Bronchial epithelial cell (primary cell): ENCODE results near the gene ACSF2. TPM values are rescaled to one million over a fixed set of nuclear protein-coding genes. Genes with fewer than 3 reads are reported as not detected.
A peak's percentile ranks its signal among the peaks of the same experiment; 100 is the strongest.

Experiments used
- DNase-seq: peaks from one replicate; pipeline ENCODE4 v3.0.0-alpha.2; 2010; ENCODE audit warnings: low read depth
- FAIRE-seq: peaks from 2 replicates; lab custom pipeline; 2011; peaks lifted over from hg19 to GRCh38; lab: Jason Lieb, UNC
- H3K27me3 ChIP-seq: 2 replicates; pipeline ENCODE4 v1.5.1; 2011; ENCODE audit warnings: low read length; ENCODE audit not compliant: control insufficient read depth, insufficient read depth
- H3K36me3 ChIP-seq: 2 replicates; pipeline ENCODE4 v1.5.1; 2011; ENCODE audit warnings: low read length; ENCODE audit not compliant: control insufficient read depth, insufficient read depth
- H3K4me3 ChIP-seq: 2 replicates; pipeline ENCODE4 v1.5.1; 2011; ENCODE audit warnings: mild to moderate bottlenecking, low read depth, low read length, control low read depth
- CTCF ChIP-seq: IDR thresholded peaks from 2 replicates; pipeline ENCODE4 v1.5.1; 2011; ENCODE audit warnings: mild to moderate bottlenecking, moderate library complexity, low read length, control low read depth, inconsistent platforms; ENCODE audit not compliant: insufficient read depth, severe bottlenecking
- total RNA-seq: library from RNA; depleted of rRNA; stranded (reverse); fragments of >200 nt; gene quantifications from 2 replicates; pipeline ENCODE4 v1.2.1, GENCODE V29; 2014

ACSF2 gene
- total RNA-seq, 1 donor from 2014 or later = 14.7 TPM

GRCh38 chr17:50518384-50519023 lies 92.5 kb downstream of the ACSF2 start:
- Histone ChIP-seq H3K4me3 (no peak overlapping the region), H3K27me3 (no peaks in the 10 kb centered on the region), H3K36me3 (no peaks in the 10 kb centered on the region)
- no peak for FAIRE-seq
- DNase-seq = no peak
- no peak for TF ChIP-seq CTCF

- Histone ChIP-seq H3K4me3 (no peak overlapping the region), H3K27me3 (no peaks in the 10 kb centered on the region), H3K36me3 (no peaks in the 10 kb centered on the region)
- TF ChIP-seq CTCF = no peak
- peak; percentile 62 for FAIRE-seq
- peak; percentile 95 for DNase-seq
These were observed 93.3 kb downstream of the ACSF2 start for GRCh38 chr17:50519141-50519834.

DNA sequence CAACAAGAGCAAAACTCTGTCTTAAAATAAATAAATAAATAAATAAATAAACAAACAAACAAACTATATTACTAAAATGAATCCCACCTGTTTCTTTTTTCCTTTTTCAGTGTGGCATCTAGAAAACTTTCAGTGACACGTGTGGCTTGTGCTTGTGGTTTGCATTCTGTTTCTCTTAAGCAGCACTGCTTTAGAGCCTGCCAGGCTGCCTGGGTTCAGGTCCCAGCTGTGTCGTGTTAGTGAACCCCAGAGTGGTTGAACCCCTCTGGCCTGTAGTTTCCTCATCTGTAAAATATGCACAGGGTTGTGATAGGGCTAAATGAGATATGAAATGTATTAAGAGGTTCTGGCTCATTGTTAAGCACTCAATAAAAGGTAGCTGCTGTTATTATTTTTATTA lies 94.5 kb downstream of the ACSF2 start:
- DNase-seq (no peak), FAIRE-seq (no peak)
- TF ChIP-seq CTCF = no peak
- no peak overlapping the region for H3K4me3 ChIP-seq
- H3K27me3 ChIP-seq = no peaks in the 10 kb centered on the region
- no peaks in the 10 kb centered on the region for H3K36me3 ChIP-seq

DNA sequence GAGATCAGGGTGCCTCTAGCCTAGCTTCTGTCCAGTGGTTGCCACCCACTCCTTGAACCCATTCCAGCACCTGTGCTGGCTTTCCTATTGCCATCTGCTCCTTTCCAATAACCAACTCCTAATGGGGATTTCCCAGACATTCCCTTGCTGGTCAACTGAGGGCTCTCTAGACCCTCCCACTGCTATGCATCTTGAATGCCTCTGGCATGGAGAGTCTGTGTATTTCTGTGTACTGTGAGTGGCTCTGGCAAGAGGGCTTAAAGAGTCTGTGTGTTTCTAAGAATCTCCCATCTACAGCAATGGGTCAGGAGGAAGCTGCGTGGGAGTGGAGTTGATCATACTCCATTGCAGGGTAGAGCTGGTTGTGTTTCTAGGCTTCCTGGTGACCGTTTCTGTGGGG lies 95.5 kb downstream of the ACSF2 start:
- no peak for FAIRE-seq

GRCh38 chr17:50522766-50523165 lies 96.7 kb downstream of the ACSF2 start:
- no peak overlapping the region for H3K4me3 ChIP-seq
- no peaks in the 10 kb centered on the region for H3K36me3 ChIP-seq
- TF ChIP-seq CTCF = no peak
- FAIRE-seq = no peak
- DNase-seq = no peak
- no peaks in the 10 kb centered on the region for H3K27me3 ChIP-seq

More for the DNA sequence above, 95.5 kb downstream of the ACSF2 start:
- DNase-seq = no peak
- Histone ChIP-seq H3K27me3 (no peaks in the 10 kb centered on the region), H3K4me3 (no peak overlapping the region), H3K36me3 (no peaks in the 10 kb centered on the region)
- TF ChIP-seq CTCF = no peak
